BLaER1 treated with 17β-estradiol and CSF1 and Interleukin-3, amounts not matched to agents 10 nM and 100 nM (cell line): ENCODE data around the gene LINC00305.

ENCODE experiments used
- H3K27ac ChIP-seq, 11 experiments: shearing (Covaris generic); formaldehyde crosslinking; 2 replicates each; pipeline ENCODE4 v1.8.1; 2022
- H3K27me3 ChIP-seq, 11 experiments: shearing (Covaris generic); formaldehyde crosslinking; 2 replicates each; pipeline ENCODE4 v1.8.1; 2022
- H3K36me3 ChIP-seq, 11 experiments: shearing (Covaris generic); formaldehyde crosslinking; 2 replicates each; pipeline ENCODE4 v1.8.1; 2022
- H3K4me1 ChIP-seq, 10 experiments: shearing (Covaris generic); formaldehyde crosslinking; 2 replicates each; pipeline ENCODE4 v1.8.1; 2022
- H3K4me2 ChIP-seq, 11 experiments: shearing (Covaris generic); formaldehyde crosslinking; 2 replicates each; pipeline ENCODE4 v1.8.1; 2022
- H3K4me3 ChIP-seq, 10 experiments: shearing (Covaris generic); formaldehyde crosslinking; 2 replicates each; pipeline ENCODE4 v1.8.1; 2022
- H3K9ac ChIP-seq, 11 experiments: shearing (Covaris generic); formaldehyde crosslinking; 2 replicates each; pipeline ENCODE4 v1.8.1; 2022
- H3K9me3 ChIP-seq, 11 experiments: shearing (Covaris generic); formaldehyde crosslinking; replicated peaks in 1 of 11; 2 replicates each; pipeline ENCODE4 v1.8.1; 2022
- H4K20me1 ChIP-seq, 11 experiments: shearing (Covaris generic); formaldehyde crosslinking; 2 replicates each; pipeline ENCODE4 v1.8.1; 2022
- Cebpa-rat ChIP-seq, 11 experiments: shearing (Covaris generic); IDR thresholded peaks; 2 replicates each; pipeline ENCODE4 v1.8.1; 2022

The LINC00305 gene

DNA sequence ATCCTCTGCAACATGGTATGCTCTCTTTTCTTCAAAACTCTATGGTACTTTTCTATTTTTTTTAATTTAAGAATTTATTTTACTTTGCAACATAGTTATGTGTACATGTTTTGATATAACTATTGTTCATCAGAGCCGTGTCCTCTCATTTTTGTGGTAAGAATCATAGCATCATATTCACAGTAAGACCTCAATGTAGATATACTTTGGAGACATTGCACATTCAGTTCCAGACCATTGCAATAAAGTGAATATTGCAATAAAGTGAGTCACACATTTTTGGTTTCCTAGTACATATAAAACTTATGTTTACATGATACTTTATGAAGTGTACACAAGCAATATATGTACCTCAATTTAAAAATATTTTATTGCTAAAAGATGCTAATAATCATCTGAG, 22.7 kb upstream of the LINC00305 start:
- no peak overlapping the region for H3K4me3 ChIP-seq
- no peak overlapping the region for H3K27ac ChIP-seq
- no peaks in the 10 kb centered on the region for H4K20me1 ChIP-seq
- H3K9ac ChIP-seq: no peak overlapping the region
- H3K36me3 ChIP-seq: no peaks in the 10 kb centered on the region
- H3K4me1 ChIP-seq: no peaks in the 10 kb centered on the region
- no peaks in the 10 kb centered on the region for H3K27me3 ChIP-seq
- peaks cover 0 to 34% (median 19%) of the 10 kb centered on the region in 11 experiments; a peak in 14 of 22 replicates for H3K9me3 ChIP-seq
- TF ChIP-seq Cebpa-rat (IDR thresholded peaks at IDR 0.05): no peak
- H3K4me2 ChIP-seq: no peak overlapping the region

DNA sequence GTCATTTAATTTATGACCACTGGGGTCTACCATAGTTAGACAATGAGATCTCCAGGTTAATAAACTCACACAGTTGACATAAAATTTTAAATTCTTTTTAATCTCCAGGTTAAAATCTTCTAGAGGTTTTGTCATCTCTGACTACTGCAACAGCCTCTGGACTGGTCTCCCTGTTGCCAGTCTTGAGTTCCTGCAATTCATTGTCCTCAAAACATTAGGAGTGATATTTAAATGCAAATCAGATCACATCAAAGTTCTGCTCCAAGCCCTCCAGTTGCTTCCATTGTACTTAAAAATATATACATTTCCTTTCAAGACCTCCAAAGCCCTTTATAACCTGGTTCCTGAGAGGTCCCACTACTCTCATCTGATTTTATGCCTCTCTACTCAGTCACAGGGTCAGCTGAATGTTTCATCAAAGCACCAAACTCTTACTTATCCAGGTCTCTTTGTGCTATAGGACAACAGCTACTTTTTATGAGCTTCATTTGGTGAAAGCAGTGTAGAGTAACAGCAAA, 18.6 kb upstream of the LINC00305 start:
- H3K4me2 ChIP-seq: no peak overlapping the region
- H3K4me1 ChIP-seq: no peaks in the 10 kb centered on the region
- H4K20me1 ChIP-seq: no peaks in the 10 kb centered on the region
- no peak overlapping the region for H3K9ac ChIP-seq
- TF ChIP-seq Cebpa-rat (IDR thresholded peaks at IDR 0.05): no peak
- H3K4me3 ChIP-seq: no peak overlapping the region
- no peaks in the 10 kb centered on the region for H3K36me3 ChIP-seq
- H3K27me3 ChIP-seq: no peaks in the 10 kb centered on the region
- peaks cover 0 to 9% (median 7%) of the 10 kb centered on the region in 11 experiments; a peak in 14 of 22 replicates for H3K9me3 ChIP-seq
- H3K27ac ChIP-seq: no peak overlapping the region

DNA sequence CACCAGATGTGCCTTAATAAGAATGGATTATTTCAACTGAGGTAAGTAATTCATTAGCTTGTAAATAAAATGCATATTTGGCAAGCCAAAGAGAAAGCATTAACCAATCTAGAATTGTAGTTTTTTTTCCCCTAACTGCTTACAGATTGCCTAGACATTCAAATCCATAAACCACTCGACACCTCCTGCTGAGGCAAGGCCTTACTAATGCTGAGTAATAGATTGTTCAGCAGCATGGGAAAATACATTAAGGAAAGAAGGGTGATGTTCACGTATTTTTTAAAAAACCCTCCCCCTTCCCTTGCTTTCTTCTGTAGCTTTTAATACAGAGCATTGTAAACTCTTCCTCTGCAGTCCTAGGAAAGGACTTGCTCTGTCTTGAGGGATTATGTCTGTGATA, 17.0 kb upstream of the LINC00305 start:
- H3K27me3 ChIP-seq: no peaks in the 10 kb centered on the region
- TF ChIP-seq Cebpa-rat (IDR thresholded peaks at IDR 0.05): no peak
- H3K9me3 ChIP-seq: no peaks in the 10 kb centered on the region
- no peaks in the 10 kb centered on the region for H4K20me1 ChIP-seq
- H3K4me2 ChIP-seq: no peak overlapping the region
- no peak overlapping the region for H3K27ac ChIP-seq
- no peak overlapping the region for H3K4me3 ChIP-seq
- H3K4me1 ChIP-seq: no peaks in the 10 kb centered on the region
- H3K36me3 ChIP-seq: no peaks in the 10 kb centered on the region
- no peak overlapping the region for H3K9ac ChIP-seq

DNA sequence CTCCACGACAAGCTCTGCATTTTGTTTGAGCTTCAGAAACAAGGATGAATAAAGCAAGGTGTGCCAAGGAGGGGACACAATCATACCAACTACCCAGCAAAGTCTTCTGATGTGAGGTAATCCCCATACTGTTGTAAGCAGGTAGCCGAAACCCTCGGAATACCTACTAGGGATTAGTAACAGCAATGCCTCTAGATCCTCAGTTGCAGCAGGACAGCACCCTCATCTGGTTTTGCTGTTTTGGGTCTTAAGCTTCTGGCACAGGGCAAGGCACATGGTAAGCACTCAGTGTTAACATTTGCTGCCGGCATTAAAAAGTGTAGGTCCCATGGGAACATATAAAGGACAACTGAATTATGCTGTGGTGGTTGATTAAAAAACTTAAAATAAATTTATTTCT, 16.0 kb upstream of the LINC00305 start:
- H3K4me1 ChIP-seq: no peaks in the 10 kb centered on the region
- H3K9me3 ChIP-seq: no peaks in the 10 kb centered on the region
- H4K20me1 ChIP-seq: no peaks in the 10 kb centered on the region
- H3K4me2 ChIP-seq: no peak overlapping the region
- no peak overlapping the region for H3K27ac ChIP-seq
- no peaks in the 10 kb centered on the region for H3K27me3 ChIP-seq
- H3K4me3 ChIP-seq: no peak overlapping the region
- no peaks in the 10 kb centered on the region for H3K36me3 ChIP-seq
- no peak for TF ChIP-seq Cebpa-rat (IDR thresholded peaks at IDR 0.05)
- no peak overlapping the region for H3K9ac ChIP-seq

DNA sequence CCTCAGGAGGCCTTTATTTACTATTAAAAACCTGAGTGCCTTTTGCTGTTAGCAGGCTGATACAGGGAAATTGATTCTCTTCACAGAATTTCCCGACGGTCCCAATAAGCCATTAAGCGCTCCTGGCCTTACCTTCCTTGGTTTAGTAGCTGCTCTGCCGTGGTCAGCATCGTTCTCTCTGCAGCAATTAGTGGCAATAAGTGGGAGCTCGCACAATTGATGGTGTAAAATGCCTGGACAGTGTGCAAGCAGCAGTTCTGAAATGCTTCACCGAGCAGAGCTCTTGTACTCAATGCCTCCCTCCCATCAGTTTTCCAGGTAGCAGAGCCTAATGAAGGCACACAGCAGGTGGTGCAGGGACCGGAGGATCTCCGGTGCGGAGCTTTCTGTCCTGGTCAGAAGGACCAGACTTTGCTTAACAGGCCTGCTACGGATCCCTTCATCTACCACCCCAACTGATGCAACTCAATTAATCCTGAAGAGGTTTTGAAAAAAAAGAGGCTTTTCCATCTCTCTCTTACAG, 1.1 kb upstream of the LINC00305 start:
- Histone ChIP-seq H3K4me1 (no peaks in the 10 kb centered on the region), H3K4me3 (no peak overlapping the region), H3K27ac (no peak overlapping the region), H4K20me1 (no peaks in the 10 kb centered on the region), H3K27me3 (no peaks in the 10 kb centered on the region), H3K36me3 (no peaks in the 10 kb centered on the region), H3K9me3 (no peaks in the 10 kb centered on the region), H3K9ac (no peak overlapping the region), H3K4me2 (no peak overlapping the region)
- TF ChIP-seq Cebpa-rat (IDR thresholded peaks at IDR 0.05): no peak

DNA sequence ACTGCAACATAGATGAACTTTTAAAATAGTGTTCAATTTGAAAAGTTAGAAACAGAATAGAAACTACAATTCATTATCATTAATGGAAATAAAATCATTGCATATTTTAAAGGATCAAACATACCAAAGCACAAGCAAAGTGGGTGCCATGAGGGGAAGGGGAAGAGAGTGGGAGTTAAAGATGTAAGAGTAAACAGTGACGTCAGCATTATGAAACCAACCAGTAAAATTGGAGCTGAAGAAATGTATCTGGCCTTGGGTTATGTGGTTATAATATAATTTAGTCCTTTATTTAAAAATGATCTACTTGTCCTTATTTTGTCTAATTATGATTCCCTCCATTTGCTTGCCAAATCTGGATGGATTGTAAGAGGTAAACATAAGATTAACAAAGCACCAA, 6.0 kb downstream of the LINC00305 start:
- Histone ChIP-seq H3K4me2 (no peak overlapping the region), H3K27ac (no peak overlapping the region), H3K4me3 (no peak overlapping the region), H3K9me3 (no peaks in the 10 kb centered on the region), H3K36me3 (no peaks in the 10 kb centered on the region), H3K27me3 (no peaks in the 10 kb centered on the region), H3K9ac (no peak overlapping the region), H3K4me1 (no peaks in the 10 kb centered on the region), H4K20me1 (no peaks in the 10 kb centered on the region)
- TF ChIP-seq Cebpa-rat (IDR thresholded peaks at IDR 0.05): no peak

DNA sequence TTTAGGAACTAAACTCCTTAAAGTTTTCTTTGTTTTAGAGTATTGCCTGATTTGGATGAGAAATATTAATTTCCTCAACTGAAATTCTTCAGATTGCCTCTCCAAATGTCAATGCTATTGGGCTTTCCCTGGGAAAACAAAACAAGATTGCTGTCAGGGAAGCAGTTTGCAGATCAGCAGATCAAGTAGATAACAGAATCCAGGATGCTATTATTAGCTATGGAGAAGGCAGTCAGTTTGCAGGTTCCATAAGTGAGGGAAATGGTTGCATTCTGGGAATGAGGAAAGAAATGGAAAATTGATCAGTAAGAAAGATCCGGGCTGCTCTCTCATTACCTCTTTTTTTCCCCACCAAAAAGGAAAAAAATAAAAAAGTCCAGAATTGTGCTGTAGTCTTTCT, 11.0 kb downstream of the LINC00305 start:
- no peaks in the 10 kb centered on the region for H3K9me3 ChIP-seq
- H3K4me2 ChIP-seq: no peak overlapping the region
- no peak overlapping the region for H3K27ac ChIP-seq
- peaks cover 0 to 17% (median 0%) of the 10 kb centered on the region in 10 experiments; a peak in 4 of 20 replicates for H3K4me1 ChIP-seq
- no peak for TF ChIP-seq Cebpa-rat (IDR thresholded peaks at IDR 0.05)
- no peaks in the 10 kb centered on the region for H3K36me3 ChIP-seq
- no peaks in the 10 kb centered on the region for H3K27me3 ChIP-seq
- H3K4me3 ChIP-seq: no peak overlapping the region
- H3K9ac ChIP-seq: no peak overlapping the region
- H4K20me1 ChIP-seq: no peaks in the 10 kb centered on the region

DNA sequence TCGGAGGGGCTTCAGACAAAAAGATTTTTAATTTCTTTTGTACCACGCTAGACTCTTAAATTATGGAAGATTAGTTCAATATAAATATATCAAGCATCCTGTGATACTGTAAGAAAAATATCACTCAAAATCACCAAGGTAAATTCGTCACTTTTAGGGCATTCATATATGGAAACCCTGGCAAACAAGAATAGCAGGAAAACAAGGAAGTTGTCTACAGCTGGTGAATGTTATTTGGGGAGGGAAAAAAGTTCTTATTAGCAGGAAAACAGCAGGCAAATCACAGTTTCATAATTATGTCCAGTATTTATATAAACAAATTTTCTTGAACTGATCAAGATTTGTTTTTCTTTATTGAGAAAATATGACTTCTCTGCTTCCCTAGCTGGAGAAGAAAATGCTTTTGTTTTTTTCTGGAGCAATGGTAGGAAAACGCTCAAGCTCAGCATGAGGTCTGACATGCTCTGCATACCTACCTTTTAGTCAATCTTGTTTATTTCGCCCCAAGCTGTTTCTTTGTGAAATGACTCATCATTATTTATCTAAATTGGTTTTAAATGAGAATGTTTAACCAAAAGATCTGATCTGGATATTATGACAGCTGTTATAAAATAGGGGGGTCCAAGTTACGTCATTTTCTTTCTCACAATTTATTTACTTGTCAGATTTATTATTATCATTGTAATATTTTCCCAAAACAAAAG, 14.7 kb downstream of the LINC00305 start:
- Histone ChIP-seq H3K4me2 (peak overlapping the region in 1 of 11 experiments; percentile 38; a peak in 1 of 22 replicates), H3K9me3 (no peaks in the 10 kb centered on the region), H3K27ac (no peak overlapping the region), H3K4me1 (peaks cover 0 to 17% (median 0%) of the 10 kb centered on the region in 10 experiments; a peak in 4 of 20 replicates), H3K27me3 (no peaks in the 10 kb centered on the region), H4K20me1 (no peaks in the 10 kb centered on the region), H3K36me3 (no peaks in the 10 kb centered on the region), H3K9ac (no peak overlapping the region), H3K4me3 (no peak overlapping the region)
- no peak for TF ChIP-seq Cebpa-rat (IDR thresholded peaks at IDR 0.05)

DNA sequence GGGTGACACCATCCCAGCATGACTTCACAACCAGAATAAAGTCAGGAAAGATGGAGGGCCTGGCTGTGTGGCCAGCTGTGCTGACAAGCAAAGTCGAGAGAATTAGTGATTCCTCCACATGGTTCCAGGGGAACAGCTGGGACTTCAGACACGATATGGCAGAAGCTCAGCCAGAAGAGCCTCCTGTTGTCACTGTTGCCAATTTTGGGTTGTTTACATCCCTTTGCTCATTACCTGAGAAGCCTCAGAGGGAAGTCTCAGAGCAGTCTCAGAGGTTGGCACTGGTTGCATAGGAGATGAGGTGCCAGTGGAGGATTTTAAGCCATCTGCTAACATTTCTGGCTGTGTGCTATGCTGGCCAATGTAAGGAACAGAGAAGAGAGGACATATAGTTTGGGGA, 16.0 kb downstream of the LINC00305 start:
- no peaks in the 10 kb centered on the region for H4K20me1 ChIP-seq
- H3K4me1 ChIP-seq: peaks cover 0 to 17% (median 0%) of the 10 kb centered on the region in 10 experiments; a peak in 4 of 20 replicates
- no peak overlapping the region for H3K4me2 ChIP-seq
- H3K9ac ChIP-seq: no peak overlapping the region
- no peaks in the 10 kb centered on the region for H3K27me3 ChIP-seq
- no peaks in the 10 kb centered on the region for H3K9me3 ChIP-seq
- H3K36me3 ChIP-seq: no peaks in the 10 kb centered on the region
- H3K4me3 ChIP-seq: no peak overlapping the region
- no peak for TF ChIP-seq Cebpa-rat (IDR thresholded peaks at IDR 0.05)
- no peak overlapping the region for H3K27ac ChIP-seq

DNA sequence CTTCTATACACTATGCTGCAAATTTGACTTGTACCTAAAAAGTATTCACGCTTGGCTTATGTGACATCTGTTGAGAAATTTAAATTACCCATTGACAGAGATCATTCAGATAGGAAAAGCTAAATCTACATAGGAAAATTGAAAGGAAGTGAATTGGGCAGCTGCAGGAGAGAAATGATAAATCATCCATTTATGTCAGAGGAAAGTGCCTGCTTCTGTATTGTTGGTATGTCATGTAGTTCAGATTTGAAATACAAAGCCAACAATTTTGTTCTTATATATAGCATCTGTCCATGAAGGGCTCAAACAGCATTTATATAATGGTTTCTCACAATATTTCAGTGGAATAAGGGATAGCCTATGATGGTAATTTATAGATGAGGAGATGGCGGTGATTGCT, 17.6 kb downstream of the LINC00305 start:
- no peak for TF ChIP-seq Cebpa-rat (IDR thresholded peaks at IDR 0.05)

More for the DNA sequence above, 17.6 kb downstream of the LINC00305 start:
- Histone ChIP-seq H3K27me3 (no peaks in the 10 kb centered on the region), H3K4me2 (no peak overlapping the region), H3K4me1 (peaks cover 0 to 17% (median 0%) of the 10 kb centered on the region in 10 experiments; a peak in 4 of 20 replicates), H3K27ac (no peak overlapping the region), H3K9me3 (no peaks in the 10 kb centered on the region), H3K4me3 (no peak overlapping the region), H3K36me3 (no peaks in the 10 kb centered on the region), H3K9ac (no peak overlapping the region), H4K20me1 (no peaks in the 10 kb centered on the region)
